Renal cortical epithelial cell (primary cell): ENCODE data around the gene RPS29. TPM values are rescaled to one million over a fixed set of nuclear protein-coding genes. Genes with fewer than 3 reads are reported as not detected.
A peak's percentile ranks its signal among the peaks of the same experiment; 100 is the strongest.
"Not testable (repeated sequence)": the region's sequence is repeated elsewhere in the genome, so short reads cannot be mapped to it uniquely, and the experiment has no call there.

Source experiments
- DNase-seq: peaks from one replicate; pipeline ENCODE4 v3.0.0-alpha.2; 2011; ENCODE audit warnings: low read depth
- total RNA-seq: library from RNA; depleted of rRNA; stranded (reverse); fragments of >200 nt; gene quantifications from 2 replicates; pipeline ENCODE4 v1.2.3, GENCODE V29; 2014

Gene RPS29
- total RNA-seq = 336 and 4,414 TPM in 2 replicates

- peak; percentile 98 for DNase-seq
Measured at GRCh38 chr14:49585803-49586672, at the start of gene RPS29. RPS29 (minus strand) TSS chr14:49586380; CDS start chr14:49586346, 34 bp downstream.

DNA sequence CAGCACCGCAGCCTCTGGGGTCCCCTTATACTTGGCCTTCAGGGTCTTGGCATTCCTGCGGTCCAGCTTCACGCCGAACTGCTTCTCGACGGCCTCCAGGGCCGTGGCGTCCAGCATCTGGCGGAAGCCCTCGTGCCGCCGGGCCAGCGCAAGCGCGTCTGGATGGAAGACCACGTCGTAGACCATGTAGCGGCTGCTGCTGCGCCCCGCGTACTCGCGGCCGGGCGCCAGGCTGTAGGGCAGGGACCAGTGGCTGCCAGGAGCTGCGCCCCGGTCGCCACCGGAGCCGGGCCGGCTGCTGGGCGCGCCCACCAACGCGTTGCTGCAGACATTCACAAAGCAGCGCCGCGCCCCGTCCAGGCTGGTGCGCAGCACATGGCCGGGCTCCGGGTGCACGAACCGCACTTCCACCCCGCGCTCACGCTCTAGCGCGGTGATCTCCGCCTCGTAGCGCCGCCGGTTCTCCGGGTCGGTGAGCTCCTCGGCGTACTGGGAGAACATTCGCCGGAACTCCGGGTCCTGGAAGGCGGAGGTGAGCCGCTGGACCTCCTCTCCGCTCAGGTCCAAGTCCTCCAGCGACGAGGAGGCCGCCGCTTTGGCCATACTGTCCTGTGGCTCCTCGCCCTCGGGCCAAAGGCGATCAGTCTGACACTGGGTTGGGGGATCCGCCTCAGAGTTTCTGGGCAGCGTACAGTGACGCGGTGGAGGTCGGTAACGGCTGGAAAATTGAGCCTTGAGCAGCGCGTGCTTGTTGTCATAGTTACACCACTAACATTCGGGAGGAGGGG is 48.6 kb upstream of the RPS29 start, which contains the start of gene DNAAF2:
DNAAF2 (minus strand) TSS at position 698 of the 788 bp plus-strand sequence; CDS start at position 603, 95 bp downstream.
- DNase-seq = peak; percentile 74

DNA sequence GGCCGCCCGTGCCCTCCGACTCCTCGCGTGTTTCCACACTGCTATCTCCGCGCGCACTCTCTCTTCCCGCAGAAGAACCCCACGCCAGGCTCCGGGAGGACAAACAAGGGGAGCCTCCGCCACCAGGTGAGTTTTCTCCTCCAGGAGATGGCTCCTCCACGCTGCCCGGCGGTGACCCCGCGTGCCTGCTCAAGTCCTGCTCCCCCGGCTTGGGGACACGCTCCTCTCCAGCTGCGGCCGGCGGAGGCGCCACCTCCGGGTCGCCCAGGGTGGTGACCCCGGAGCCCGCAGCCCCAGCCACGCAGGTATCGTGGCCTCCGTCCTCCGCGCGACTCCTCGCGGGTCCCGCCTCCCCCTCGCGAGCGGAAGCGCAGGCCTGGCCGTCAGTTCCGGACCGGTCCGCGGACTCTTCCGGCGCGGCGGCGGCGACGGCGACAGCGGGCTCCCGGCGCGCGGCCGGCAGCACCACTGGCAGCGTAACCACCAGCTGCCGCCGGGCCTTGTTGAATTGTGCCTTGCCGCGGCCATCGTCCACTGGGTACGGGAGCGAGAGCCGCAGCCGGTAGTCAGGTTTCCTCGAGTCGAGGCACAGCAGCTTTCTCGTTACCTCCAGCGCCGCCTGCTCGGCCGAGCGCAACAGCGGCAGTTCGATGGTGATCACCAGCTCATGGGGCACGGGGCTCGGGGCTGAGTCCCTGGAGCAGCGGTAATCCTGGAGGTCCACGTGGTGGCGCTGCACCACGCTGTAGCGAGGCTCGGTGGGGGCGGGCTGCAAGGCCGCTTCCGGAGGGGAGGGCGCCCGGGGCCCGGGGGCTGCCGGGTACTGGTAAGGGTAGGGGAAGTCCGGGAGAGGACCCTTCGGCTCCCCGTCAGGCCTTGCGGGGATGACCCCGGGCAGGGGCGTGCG is 47.7 kb upstream of the RPS29 start:
- peak; percentile 79 for DNase-seq

DNA sequence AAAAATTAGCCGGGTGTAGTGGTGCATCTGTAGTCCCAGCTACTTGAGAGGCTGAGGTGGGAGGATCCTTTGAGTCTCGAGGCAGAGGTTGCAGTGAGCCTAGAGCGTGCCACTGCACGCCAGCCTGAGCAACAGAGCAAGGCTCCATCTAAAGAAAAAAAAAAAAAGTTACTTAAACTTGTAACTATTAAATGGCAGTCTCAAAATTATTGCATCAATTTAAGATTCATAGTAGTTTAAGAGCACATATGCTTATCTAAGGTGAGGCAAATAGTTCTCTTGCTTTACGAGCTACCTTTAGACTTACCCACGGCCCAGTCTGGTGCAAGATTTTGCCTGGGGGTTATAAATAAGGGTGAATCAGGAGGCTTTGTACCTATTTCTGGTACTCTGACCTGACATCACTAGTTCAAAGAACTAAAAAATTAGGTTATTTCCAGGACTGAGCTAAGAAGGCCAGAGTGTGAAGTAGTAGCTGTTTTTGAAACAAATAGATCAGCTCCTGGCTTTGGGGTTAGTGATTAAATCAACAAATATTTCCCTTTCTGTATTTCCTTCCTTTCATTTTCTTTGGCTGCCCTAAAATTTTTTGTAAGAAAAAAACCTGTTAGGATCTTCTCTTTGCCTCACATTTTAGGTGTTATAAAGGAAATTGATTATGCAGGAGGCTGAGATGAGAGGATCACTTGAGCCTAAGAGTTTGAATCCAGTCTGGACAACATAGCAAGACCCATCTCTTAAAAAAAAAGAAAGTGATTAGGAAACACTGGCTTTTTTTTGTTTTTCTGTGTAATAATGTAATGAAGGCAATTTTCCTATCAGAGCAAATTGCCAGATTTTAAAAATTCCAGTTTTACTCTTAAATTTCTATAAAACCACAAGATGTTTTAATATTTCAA is 38.0 kb upstream of the RPS29 start:
- peak; percentile 45 for DNase-seq

DNA sequence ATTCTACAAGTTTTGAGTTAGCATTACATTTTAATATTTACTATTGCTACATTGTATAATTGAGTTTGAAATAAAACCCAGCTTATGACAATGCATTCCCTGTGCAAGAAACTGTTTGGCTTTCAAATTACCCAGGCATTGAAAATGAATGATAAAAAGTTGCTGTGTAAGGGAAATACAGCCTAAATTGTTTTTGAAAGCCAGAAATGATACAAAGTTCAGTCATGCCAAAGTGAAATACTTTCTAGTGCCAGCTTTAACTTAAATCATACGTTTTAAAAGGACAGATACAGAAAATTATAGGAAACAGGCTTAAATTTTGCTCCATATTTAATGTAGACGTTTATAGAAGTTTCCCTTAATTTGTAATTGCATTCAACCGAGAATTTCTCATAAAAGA is 37.2 kb upstream of the RPS29 start:
- no peak for DNase-seq

GRCh38 chr14:49622022-49622607 is 35.9 kb upstream of the RPS29 start:
- no peak for DNase-seq

DNA sequence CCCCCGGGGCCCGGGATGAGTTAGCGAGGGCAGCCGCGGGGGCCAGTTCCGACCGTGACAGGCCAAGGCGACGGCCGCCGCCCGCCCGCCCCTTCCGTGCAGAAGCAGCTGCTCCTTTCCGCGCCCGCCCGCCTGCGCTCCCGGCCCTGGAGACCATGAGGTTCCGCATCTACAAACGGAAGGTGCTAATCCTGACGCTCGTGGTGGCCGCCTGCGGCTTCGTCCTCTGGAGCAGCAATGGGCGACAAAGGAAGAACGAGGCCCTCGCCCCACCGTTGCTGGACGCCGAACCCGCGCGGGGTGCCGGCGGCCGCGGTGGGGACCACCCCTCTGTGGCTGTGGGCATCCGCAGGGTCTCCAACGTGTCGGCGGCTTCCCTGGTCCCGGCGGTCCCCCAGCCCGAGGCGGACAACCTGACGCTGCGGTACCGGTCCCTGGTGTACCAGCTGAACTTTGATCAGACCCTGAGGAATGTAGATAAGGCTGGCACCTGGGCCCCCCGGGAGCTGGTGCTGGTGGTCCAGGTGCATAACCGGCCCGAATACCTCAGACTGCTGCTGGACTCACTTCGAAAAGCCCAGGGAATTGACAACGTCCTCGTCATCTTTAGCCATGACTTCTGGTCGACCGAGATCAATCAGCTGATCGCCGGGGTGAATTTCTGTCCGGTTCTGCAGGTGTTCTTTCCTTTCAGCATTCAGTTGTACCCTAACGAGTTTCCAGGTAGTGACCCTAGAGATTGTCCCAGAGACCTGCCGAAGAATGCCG is 35.1 kb upstream of the RPS29 start:
- no peak for DNase-seq

DNA sequence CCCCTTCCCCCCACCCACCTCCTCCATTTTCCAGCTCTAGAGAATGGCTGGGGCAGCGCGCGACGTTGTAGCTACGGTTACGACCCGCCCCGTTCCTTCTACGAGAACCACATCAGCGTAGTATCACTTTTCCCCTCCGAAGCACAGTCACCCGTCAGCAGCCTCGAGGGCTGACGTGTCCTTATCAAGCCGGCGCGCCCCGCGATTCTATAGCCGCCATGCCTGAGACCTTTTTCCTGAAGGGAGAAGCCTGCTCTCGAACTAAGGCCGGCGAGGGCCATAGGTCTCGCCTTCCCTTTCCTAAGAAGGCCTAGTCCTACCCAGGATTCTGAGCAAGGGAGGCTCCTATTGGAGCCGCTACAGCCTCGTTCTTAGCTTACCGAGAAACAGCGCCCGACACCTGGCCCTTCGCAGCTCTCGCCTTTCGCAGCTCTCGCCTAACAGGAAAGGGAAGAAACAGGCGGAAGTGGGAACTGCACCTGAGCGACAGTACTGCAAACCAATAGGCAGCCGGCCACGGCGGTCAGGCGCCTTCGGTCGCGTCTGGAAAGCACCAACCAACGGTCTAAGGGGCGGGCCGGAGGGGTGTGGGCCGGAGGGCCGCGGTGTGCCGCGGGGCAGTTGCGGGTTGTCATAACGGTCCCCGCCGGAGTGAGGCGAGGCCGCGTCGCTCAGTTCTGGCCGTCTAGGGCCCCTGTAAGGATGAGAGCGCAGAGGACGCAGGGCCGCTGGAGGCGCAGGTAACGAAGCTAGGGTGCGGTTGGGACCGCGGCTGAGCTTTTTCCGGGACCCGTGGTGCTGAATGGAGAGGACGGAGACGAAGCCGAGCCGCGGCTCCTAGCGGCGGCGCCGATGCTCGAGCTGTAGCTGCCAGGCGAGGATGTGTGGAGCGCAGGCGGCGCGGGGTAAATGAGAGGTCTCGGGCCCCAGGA is 34.3 kb upstream of the RPS29 start, which contains the start of the genes MGAT2 and RPL36AL:
MGAT2 (plus strand) TSS at position 618 of the 932 bp plus-strand sequence. CDS start 470 bp downstream, outside the sequence.
RPL36AL (minus strand) TSS at position 445 of the 932 bp plus-strand sequence. CDS start 1,522 bp downstream, outside the sequence.
- DNase-seq = peak; percentile 95

DNA sequence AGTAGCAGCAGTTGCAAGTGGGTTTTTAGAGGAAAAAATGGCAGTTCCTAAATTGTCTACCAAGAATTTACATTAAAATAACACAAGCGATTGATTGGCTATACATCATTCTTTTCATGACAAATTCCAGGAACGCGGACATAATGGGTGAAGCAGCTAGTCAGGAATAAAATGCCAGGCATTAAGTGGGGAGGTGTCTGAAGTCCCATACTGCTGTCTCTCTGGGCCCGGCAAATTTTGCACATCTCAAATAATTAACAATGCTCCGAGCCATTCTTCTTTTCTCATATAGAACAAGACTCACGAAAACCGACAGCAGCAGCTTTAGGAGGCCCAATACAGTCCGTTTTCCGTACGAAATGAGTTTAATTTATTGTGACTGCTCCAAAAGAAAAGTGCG is 33.5 kb upstream of the RPS29 start:
- no peak for DNase-seq

- not testable (repeated sequence) for DNase-seq
Measured at GRCh38 chr14:49619273-49619672, 33.1 kb upstream of the RPS29 start.

DNA sequence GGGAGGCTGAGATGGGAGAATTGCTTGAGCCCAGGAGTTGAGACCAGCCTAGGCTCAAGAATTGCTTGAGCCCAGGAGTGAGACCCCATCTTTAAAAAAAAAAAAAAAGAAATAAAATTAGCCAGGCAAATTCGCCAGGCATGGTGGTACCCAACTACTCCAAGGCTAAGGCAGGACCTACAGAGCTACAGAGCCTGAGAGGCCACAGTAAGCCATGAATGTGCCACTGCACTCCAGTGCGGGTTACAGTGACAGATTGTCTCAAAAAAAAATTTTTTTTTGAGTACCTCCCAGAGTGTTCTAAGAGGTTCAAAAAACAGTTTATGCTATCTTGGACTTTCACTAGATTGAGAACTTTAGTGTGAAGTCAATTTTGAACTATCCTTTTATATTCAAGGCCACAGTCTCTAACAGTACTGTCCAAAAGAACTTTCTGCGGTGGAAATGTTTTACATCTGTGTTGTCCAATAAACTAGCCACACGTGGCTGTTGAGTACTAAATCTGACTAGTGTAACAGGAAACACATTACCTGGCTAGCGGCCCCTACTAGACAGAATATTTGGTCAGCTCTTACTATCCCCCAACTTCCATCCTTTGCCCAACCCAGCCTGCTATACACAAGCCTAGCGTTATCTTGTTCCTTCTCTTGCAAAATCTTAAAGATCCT is 31.8 kb upstream of the RPS29 start:
- no peak for DNase-seq

DNA sequence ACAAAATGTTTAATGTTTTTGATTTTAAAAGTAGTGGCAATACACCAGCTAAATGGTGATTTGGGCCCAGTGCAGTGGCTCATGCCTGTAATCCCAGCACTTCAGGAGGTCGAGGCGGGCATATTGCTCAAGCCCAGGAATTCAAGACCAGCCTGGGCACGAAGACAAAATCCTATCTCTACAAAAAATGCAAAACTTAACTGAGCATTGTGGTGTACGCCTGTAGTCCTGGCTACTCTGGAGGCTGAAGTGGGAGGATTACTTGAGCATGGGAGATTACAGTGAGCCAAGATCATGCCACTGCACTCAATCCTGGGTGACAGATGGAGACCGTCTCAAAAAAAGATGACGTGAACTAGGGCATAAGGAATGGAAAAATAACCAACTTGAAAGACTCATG is 29.6 kb upstream of the RPS29 start:
- no peak for DNase-seq

DNA sequence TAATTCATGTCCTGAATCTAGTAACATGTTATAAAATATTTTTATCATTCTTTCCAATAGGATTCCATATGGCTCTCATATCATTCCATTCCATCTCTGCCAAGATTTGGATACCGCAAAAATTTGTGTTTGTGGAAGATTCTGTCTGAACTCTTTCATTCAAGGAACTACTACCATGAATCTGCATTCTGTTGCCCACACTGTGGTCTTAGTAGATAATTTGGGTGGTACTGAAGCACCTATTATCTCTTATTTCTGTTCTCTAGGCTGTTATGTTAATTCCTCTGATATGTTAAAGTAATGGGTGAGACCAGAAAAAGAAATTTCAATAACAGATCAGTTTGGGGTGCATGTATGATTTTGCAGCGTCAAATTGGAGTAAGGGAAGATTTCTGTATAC is 28.0 kb upstream of the RPS29 start:
- DNase-seq = no peak

GRCh38 chr14:49612671-49613070 is 26.5 kb upstream of the RPS29 start:
- no peak for DNase-seq

GRCh38 chr14:49612251-49612650 is 26.1 kb upstream of the RPS29 start:
- no peak for DNase-seq

GRCh38 chr14:49607583-49607982 is 21.4 kb upstream of the RPS29 start:
- DNase-seq = no peak
